BLaER1 (cell line): ENCODE results near the gene NFATC1.

Source experiments
- H3K27ac ChIP-seq: shearing (Covaris generic); formaldehyde crosslinking; 2 replicates; pipeline ENCODE4 v1.8.1; 2022
- H3K27me3 ChIP-seq: shearing (Covaris generic); formaldehyde crosslinking; 2 replicates; pipeline ENCODE4 v1.8.1; 2022
- H3K36me3 ChIP-seq: shearing (Covaris generic); formaldehyde crosslinking; 2 replicates; pipeline ENCODE4 v1.8.1; 2022
- H3K4me1 ChIP-seq: shearing (Covaris generic); formaldehyde crosslinking; 2 replicates; pipeline ENCODE4 v1.8.1; 2022
- H3K4me2 ChIP-seq: shearing (Covaris generic); formaldehyde crosslinking; 2 replicates; pipeline ENCODE4 v1.8.1; 2022
- H3K4me3 ChIP-seq: shearing (Covaris generic); formaldehyde crosslinking; 2 replicates; pipeline ENCODE4 v1.8.1; 2022
- H3K9ac ChIP-seq: shearing (Covaris generic); formaldehyde crosslinking; 2 replicates; pipeline ENCODE4 v1.8.1; 2022
- H3K9me3 ChIP-seq: shearing (Covaris generic); formaldehyde crosslinking; 2 replicates; pipeline ENCODE4 v1.8.1; 2022
- H4K20me1 ChIP-seq: shearing (Covaris generic); formaldehyde crosslinking; 2 replicates; pipeline ENCODE4 v1.8.1; 2022
- Cebpa-rat ChIP-seq: shearing (Covaris generic); IDR thresholded peaks from 2 replicates; pipeline ENCODE4 v1.8.1; 2022

The NFATC1 gene

GRCh38 chr18:79451237-79452125, 55.8 kb downstream of the NFATC1 start:
- Histone ChIP-seq H3K36me3 (peaks cover 97% of the 10 kb centered on the region), H3K4me2 (no peak overlapping the region), H3K27ac (no peak overlapping the region), H3K4me3 (no peak overlapping the region), H4K20me1 (peaks cover 58% of the 10 kb centered on the region), H3K4me1 (peaks cover 34% of the 10 kb centered on the region), H3K27me3 (no peaks in the 10 kb centered on the region), H3K9ac (no peak overlapping the region), H3K9me3 (no peaks in the 10 kb centered on the region)
- no peak for TF ChIP-seq Cebpa-rat

- Histone ChIP-seq H3K9ac (no peak overlapping the region), H4K20me1 (peaks cover 49% of the 10 kb centered on the region), H3K36me3 (peaks cover 98% of the 10 kb centered on the region), H3K27ac (no peak overlapping the region), H3K4me1 (peaks cover 31% of the 10 kb centered on the region), H3K9me3 (no peaks in the 10 kb centered on the region), H3K4me2 (no peak overlapping the region), H3K27me3 (no peaks in the 10 kb centered on the region), H3K4me3 (no peak overlapping the region)
- no peak for TF ChIP-seq Cebpa-rat
These were observed 56.7 kb downstream of the NFATC1 start for GRCh38 chr18:79452190-79452990.

GRCh38 chr18:79452991-79453645, 57.4 kb downstream of the NFATC1 start:
- TF ChIP-seq Cebpa-rat = no peak
- H3K27ac ChIP-seq = no peak overlapping the region
- peaks cover 42% of the 10 kb centered on the region for H4K20me1 ChIP-seq
- no peak overlapping the region for H3K4me3 ChIP-seq
- no peaks in the 10 kb centered on the region for H3K9me3 ChIP-seq
- H3K27me3 ChIP-seq = no peaks in the 10 kb centered on the region
- H3K4me2 ChIP-seq = no peak overlapping the region
- no peak overlapping the region for H3K9ac ChIP-seq
- H3K4me1 ChIP-seq = peaks cover 30% of the 10 kb centered on the region
- H3K36me3 ChIP-seq = peaks cover 94% of the 10 kb centered on the region

GRCh38 chr18:79453816-79454735, 58.3 kb downstream of the NFATC1 start:
- Histone ChIP-seq H3K4me1 (peaks cover 38% of the 10 kb centered on the region), H4K20me1 (peaks cover 33% of the 10 kb centered on the region), H3K27ac (0 out of 2 replicates have a peak overlapping the region, but pooled peaks have one; percentile 2), H3K27me3 (no peaks in the 10 kb centered on the region), H3K36me3 (peaks cover 89% of the 10 kb centered on the region), H3K9ac (no peak overlapping the region), H3K9me3 (no peaks in the 10 kb centered on the region), H3K4me3 (no peak overlapping the region), H3K4me2 (peak overlapping the region; percentile 24)
- no peak for TF ChIP-seq Cebpa-rat

- Histone ChIP-seq H3K9ac (no peak overlapping the region), H3K9me3 (no peaks in the 10 kb centered on the region), H3K27ac (peak overlapping the region; percentile 30; the same call in 1 of the 2 replicates), H3K36me3 (peaks cover 83% of the 10 kb centered on the region), H3K4me1 (peaks cover 49% of the 10 kb centered on the region), H3K4me3 (no peak overlapping the region), H3K27me3 (no peaks in the 10 kb centered on the region), H3K4me2 (no peak overlapping the region), H4K20me1 (peaks cover 26% of the 10 kb centered on the region)
- no peak for TF ChIP-seq Cebpa-rat
These were observed 59.5 kb downstream of the NFATC1 start for GRCh38 chr18:79455261-79455660.

GRCh38 chr18:79456105-79456980, 60.6 kb downstream of the NFATC1 start:
- no peak overlapping the region for H3K27ac ChIP-seq
- TF ChIP-seq Cebpa-rat = no peak
- peaks cover 74% of the 10 kb centered on the region for H3K36me3 ChIP-seq
- H3K9me3 ChIP-seq = no peaks in the 10 kb centered on the region
- no peak overlapping the region for H3K9ac ChIP-seq
- H3K4me3 ChIP-seq = no peak overlapping the region
- no peaks in the 10 kb centered on the region for H3K27me3 ChIP-seq
- H4K20me1 ChIP-seq = peaks cover 23% of the 10 kb centered on the region
- H3K4me2 ChIP-seq = no peak overlapping the region
- H3K4me1 ChIP-seq = peaks cover 60% of the 10 kb centered on the region

GRCh38 chr18:79457239-79457638, 61.5 kb downstream of the NFATC1 start:
- H3K4me3 ChIP-seq = no peak overlapping the region
- H3K27me3 ChIP-seq = no peaks in the 10 kb centered on the region
- TF ChIP-seq Cebpa-rat = no peak
- H3K9ac ChIP-seq = no peak overlapping the region
- H3K27ac ChIP-seq = no peak overlapping the region
- H3K4me2 ChIP-seq = no peak overlapping the region
- no peaks in the 10 kb centered on the region for H3K9me3 ChIP-seq
- peaks cover 23% of the 10 kb centered on the region for H4K20me1 ChIP-seq
- peaks cover 69% of the 10 kb centered on the region for H3K4me1 ChIP-seq
- H3K36me3 ChIP-seq = peaks cover 74% of the 10 kb centered on the region

GRCh38 chr18:79457652-79458051, 61.9 kb downstream of the NFATC1 start:
- Histone ChIP-seq H3K27me3 (no peaks in the 10 kb centered on the region), H3K9me3 (no peaks in the 10 kb centered on the region), H3K27ac (peak overlapping the region; percentile 46; the same call in 1 of the 2 replicates), H3K4me2 (peak overlapping the region; percentile 99), H3K36me3 (peaks cover 74% of the 10 kb centered on the region), H3K4me1 (peaks cover 73% of the 10 kb centered on the region), H4K20me1 (peaks cover 18% of the 10 kb centered on the region), H3K9ac (no peak overlapping the region), H3K4me3 (no peak overlapping the region)
- no peak for TF ChIP-seq Cebpa-rat
